Measurements from ENCODE around the gene TRMT61B.

DNA sequence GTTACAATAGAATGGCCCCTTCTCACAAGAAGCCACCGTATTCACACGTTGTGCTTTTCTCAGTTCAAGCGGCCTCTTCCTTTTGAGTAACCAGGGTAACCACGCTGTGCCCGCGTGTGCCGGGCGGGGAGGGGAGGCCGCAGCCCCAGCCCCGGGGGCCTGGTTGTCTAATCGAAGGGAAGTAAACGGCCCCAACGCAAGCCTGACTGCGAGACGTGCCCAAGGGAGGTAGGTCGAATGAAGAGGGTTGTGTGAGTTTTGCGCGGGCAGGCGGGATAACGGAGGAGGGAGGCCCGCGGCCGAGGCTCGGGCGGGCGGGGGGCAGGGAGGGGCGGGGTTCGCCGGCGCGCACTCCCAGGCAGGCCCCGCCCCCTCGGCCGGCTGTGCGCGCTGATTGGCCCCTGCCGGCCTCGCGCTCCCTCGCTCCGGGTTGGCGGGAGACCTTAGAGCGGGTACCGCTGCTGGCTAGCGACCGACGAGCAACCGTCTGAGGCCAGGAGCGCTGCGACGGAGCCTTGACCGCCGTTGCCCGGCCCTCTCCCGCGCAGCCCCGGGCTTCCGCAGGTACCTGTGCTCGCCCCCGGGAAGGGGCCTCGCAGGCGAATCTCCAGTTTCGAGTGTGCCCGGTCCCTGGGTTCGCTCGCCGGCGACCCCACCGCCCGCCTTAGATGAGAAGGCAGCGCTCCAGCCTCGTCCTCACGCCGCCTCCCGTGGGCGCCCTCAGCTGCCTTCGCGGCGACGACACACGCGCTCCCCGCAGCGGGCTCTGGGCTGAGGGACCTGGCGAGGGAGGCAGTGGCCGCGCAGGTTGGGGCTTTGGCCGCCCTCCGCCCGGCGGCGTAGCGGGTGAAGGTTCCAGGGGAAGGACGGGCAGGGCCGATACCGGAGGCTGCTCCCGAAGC, 59.5 kb downstream of the TRMT61B start, which contains the start of gene SPDYA:
- no peak for TF ChIP-seq POLR2A (IDR thresholded peaks at IDR 0.05)
- TF ChIP-seq, protein P1, sequence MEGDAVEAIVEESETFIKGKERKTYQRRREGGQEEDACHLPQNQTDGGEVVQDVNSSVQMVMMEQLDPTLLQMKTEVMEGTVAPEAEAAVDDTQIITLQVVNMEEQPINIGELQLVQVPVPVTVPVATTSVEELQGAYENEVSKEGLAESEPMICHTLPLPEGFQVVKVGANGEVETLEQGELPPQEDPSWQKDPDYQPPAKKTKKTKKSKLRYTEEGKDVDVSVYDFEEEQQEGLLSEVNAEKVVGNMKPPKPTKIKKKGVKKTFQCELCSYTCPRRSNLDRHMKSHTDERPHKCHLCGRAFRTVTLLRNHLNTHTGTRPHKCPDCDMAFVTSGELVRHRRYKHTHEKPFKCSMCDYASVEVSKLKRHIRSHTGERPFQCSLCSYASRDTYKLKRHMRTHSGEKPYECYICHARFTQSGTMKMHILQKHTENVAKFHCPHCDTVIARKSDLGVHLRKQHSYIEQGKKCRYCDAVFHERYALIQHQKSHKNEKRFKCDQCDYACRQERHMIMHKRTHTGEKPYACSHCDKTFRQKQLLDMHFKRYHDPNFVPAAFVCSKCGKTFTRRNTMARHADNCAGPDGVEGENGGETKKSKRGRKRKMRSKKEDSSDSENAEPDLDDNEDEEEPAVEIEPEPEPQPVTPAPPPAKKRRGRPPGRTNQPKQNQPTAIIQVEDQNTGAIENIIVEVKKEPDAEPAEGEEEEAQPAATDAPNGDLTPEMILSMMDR (IDR thresholded peaks at IDR 0.05): no peak

Measured in thyroid gland (tissue), 4 donors.